Measurements from ENCODE around the gene TRMT112.

DNA sequence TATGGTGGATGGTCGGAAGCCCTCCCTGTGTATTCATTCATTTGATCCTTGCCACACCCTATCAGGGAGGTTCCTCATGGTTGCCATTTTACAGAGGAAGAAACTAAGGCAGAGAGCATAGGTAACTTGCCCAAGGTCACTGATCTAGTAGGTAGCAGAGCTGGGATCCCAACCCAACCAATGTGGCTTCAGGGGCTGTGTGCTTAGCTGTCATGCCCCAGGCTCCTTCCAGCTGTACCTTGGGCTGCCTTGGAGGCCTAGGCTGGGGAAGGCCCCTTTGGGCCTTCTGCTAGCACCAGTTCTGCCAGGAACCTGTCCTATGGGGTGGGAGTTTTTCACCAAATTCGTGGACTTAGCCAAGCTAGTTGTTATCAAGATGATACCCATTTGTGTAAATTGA, 41.5 kb downstream of the TRMT112 start:
- no peak for TF ChIP-seq SIN3A (IDR thresholded peaks at IDR 0.05; ENCODE audit: borderline replicate concordance, insufficient read depth, low read length)
- TF ChIP-seq, protein P1, sequence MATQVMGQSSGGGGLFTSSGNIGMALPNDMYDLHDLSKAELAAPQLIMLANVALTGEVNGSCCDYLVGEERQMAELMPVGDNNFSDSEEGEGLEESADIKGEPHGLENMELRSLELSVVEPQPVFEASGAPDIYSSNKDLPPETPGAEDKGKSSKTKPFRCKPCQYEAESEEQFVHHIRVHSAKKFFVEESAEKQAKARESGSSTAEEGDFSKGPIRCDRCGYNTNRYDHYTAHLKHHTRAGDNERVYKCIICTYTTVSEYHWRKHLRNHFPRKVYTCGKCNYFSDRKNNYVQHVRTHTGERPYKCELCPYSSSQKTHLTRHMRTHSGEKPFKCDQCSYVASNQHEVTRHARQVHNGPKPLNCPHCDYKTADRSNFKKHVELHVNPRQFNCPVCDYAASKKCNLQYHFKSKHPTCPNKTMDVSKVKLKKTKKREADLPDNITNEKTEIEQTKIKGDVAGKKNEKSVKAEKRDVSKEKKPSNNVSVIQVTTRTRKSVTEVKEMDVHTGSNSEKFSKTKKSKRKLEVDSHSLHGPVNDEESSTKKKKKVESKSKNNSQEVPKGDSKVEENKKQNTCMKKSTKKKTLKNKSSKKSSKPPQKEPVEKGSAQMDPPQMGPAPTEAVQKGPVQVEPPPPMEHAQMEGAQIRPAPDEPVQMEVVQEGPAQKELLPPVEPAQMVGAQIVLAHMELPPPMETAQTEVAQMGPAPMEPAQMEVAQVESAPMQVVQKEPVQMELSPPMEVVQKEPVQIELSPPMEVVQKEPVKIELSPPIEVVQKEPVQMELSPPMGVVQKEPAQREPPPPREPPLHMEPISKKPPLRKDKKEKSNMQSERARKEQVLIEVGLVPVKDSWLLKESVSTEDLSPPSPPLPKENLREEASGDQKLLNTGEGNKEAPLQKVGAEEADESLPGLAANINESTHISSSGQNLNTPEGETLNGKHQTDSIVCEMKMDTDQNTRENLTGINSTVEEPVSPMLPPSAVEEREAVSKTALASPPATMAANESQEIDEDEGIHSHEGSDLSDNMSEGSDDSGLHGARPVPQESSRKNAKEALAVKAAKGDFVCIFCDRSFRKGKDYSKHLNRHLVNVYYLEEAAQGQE (IDR thresholded peaks at IDR 0.05; ENCODE audit: insufficient read depth in 1 of 2, low read depth in 2 of 2, low read length in 2 of 2) = no peak
- no peak for TF ChIP-seq POLR2AphosphoS5 (IDR thresholded peaks at IDR 0.05; ENCODE audit: low read depth, low read length)

Measured in PFSK-1 (cell line).